Retinal pigment epithelial cell (primary cell): ENCODE measurements around the gene EIF4E2.

Source experiments
- DNase-seq: peaks from one replicate; pipeline ENCODE4 v3.0.0-alpha.2; 2010; ENCODE audit warnings: low read depth
- H3K4me3 ChIP-seq: 2 replicates; pipeline ENCODE4 v1.5.1; 2011; ENCODE audit warnings: mild to moderate bottlenecking, low read length, control low read depth, moderate library complexity
- TF ChIP-seq, protein P1 (sequence below): conservative IDR thresholded peaks from 2 replicates; pipeline ENCODE4 v1.5.1; 2011; ENCODE audit warnings: low read depth, low read length, control low read depth, inconsistent platforms

The EIF4E2 gene

GRCh38 chr2:232503809-232504323, 46.6 kb upstream of the EIF4E2 start:
- no peak for DNase-seq
- TF ChIP-seq, protein P1, sequence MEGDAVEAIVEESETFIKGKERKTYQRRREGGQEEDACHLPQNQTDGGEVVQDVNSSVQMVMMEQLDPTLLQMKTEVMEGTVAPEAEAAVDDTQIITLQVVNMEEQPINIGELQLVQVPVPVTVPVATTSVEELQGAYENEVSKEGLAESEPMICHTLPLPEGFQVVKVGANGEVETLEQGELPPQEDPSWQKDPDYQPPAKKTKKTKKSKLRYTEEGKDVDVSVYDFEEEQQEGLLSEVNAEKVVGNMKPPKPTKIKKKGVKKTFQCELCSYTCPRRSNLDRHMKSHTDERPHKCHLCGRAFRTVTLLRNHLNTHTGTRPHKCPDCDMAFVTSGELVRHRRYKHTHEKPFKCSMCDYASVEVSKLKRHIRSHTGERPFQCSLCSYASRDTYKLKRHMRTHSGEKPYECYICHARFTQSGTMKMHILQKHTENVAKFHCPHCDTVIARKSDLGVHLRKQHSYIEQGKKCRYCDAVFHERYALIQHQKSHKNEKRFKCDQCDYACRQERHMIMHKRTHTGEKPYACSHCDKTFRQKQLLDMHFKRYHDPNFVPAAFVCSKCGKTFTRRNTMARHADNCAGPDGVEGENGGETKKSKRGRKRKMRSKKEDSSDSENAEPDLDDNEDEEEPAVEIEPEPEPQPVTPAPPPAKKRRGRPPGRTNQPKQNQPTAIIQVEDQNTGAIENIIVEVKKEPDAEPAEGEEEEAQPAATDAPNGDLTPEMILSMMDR, result no peak
- no peak overlapping the region for H3K4me3 ChIP-seq

- DNase-seq, result no peak
- H3K4me3 ChIP-seq, result no peak overlapping the region
- TF ChIP-seq, protein P1, result no peak
Measured at GRCh38 chr2:232504438-232504837, 46.1 kb upstream of the EIF4E2 start.

GRCh38 chr2:232505856-232506255, 44.6 kb upstream of the EIF4E2 start:
- DNase-seq, result no peak
- TF ChIP-seq, protein P1, result no peak

GRCh38 chr2:232506709-232507108, 43.8 kb upstream of the EIF4E2 start:
- H3K4me3 ChIP-seq, result no peak overlapping the region
- TF ChIP-seq, protein P1, result no peak
- no peak for DNase-seq

More at GRCh38 chr2:232505856-232506255, 44.6 kb upstream of the EIF4E2 start:
- H3K4me3 ChIP-seq, result no peak overlapping the region

DNA sequence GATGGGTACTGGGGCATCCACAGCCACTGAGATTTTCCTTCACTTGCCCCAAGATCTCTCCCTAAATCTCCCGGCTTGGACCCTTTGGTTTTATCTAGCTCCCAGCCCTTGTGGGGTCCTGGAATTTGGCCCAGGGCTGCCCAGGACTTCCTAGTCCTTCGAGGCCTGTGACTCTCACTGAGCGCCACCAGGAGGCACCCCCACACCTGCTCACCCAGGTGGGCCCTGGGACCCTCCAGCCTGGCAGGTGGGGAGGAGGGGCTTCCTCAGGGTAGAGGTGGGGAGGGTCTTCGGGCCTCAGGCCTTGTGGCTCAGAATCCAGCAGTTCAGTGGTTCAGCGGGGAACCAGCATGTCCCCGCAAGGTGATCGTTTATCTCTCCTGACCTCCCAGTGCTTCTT, 42.2 kb upstream of the EIF4E2 start:
- no peak overlapping the region for H3K4me3 ChIP-seq
- TF ChIP-seq, protein P1, result no peak
- no peak for DNase-seq

DNA sequence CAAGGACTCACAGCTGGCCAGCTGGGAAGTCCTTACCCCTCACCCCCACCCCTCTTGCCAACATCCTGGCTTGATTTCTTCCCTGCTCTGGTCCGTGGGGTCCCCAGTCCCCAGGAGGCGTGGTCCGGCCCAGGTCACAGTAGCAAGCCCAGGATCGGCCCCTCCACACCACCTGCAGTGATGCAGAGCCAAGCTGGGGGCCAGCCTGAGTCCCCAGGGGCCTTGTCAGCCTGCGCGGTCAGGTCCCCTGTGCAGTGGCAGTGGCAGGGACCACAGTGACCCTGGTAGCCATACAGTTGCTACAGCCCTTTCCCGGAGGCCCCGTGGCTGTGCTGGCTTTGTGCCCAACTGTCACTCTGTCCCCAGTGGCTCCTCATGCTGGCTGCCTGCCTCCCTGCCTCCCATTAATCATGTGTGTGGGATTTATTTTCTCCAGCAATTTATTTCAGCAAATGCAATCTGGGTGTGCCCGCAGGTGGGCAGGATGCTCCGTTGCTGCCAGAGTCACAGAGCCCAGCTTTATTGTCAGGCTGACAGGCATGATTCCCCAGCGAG, 39.1 kb upstream of the EIF4E2 start:
- DNase-seq, result no peak
- TF ChIP-seq, protein P1, result no peak
- no peak overlapping the region for H3K4me3 ChIP-seq

GRCh38 chr2:232512602-232513001, 37.9 kb upstream of the EIF4E2 start:
- no peak for DNase-seq
- TF ChIP-seq, protein P1, result no peak

More at GRCh38 chr2:232512602-232513001, 37.9 kb upstream of the EIF4E2 start:
- H3K4me3 ChIP-seq, result no peak overlapping the region
